ENCODE results near the gene RTKN. TPM values are rescaled to one million over a fixed set of nuclear protein-coding genes. Genes with fewer than 3 reads are reported as not detected.

The RTKN gene
- total RNA-seq, 1 donor from 2014 or later, result 20.4 TPM

GRCh38 chr2:74482801-74483674 is 41.3 kb upstream of the RTKN start, which contains the start of the genes CCDC142 and TTC31:
Gene CCDC142 (minus strand): TSS chr2:74482998. CDS start chr2:74482837, 161 bp downstream.
Gene TTC31 (plus strand): TSS chr2:74483081. CDS start chr2:74483096, 15 bp downstream.
- H3K36me3 Mint-ChIP-seq (ENCODE audit: low read depth), result peaks cover 8% of the 10 kb centered on the region
- H3K9me3 Mint-ChIP-seq (ENCODE audit: low read depth), result no peaks in the 10 kb centered on the region
- peak within 1 kb of the TSS; percentile 95 for H3K4me3 Mint-ChIP-seq (ENCODE audit: unreplicated experiment)
- DNase-seq (ENCODE audit: low spot score), result no peak
- H3K27ac Mint-ChIP-seq (ENCODE audit: unreplicated experiment), result peak within 1 kb of the TSS; percentile 98
- peaks cover 28% of the 10 kb centered on the region for H3K4me1 Mint-ChIP-seq (ENCODE audit: low read depth)
- TF ChIP-seq CTCF (IDR thresholded peaks at IDR 0.05), result peak; percentile 98
- no peaks in the 10 kb centered on the region for H3K27me3 Mint-ChIP-seq (ENCODE audit: low read depth)

- no peak for TF ChIP-seq CTCF (IDR thresholded peaks at IDR 0.05)
- Mint-ChIP-seq H3K36me3 (ENCODE audit: low read depth) (peaks cover 11% of the 10 kb centered on the region), H3K4me3 (ENCODE audit: unreplicated experiment) (peak overlapping the region; percentile 95), H3K27me3 (ENCODE audit: low read depth) (no peaks in the 10 kb centered on the region), H3K27ac (ENCODE audit: unreplicated experiment) (peak overlapping the region; percentile 85), H3K4me1 (ENCODE audit: low read depth) (peaks cover 28% of the 10 kb centered on the region), H3K9me3 (ENCODE audit: low read depth) (no peaks in the 10 kb centered on the region)
- no peak for DNase-seq (ENCODE audit: low spot score)
These were observed 40.4 kb upstream of the RTKN start for GRCh38 chr2:74481961-74482800.

GRCh38 chr2:74481431-74481830 is 39.7 kb upstream of the RTKN start:
- peaks cover 9% of the 10 kb centered on the region for H3K36me3 Mint-ChIP-seq (ENCODE audit: low read depth)
- DNase-seq (ENCODE audit: low spot score), result no peak
- H3K4me1 Mint-ChIP-seq (ENCODE audit: low read depth), result peaks cover 28% of the 10 kb centered on the region
- no peaks in the 10 kb centered on the region for H3K27me3 Mint-ChIP-seq (ENCODE audit: low read depth)
- peak overlapping the region; percentile 95 for H3K4me3 Mint-ChIP-seq (ENCODE audit: unreplicated experiment)
- no peak for TF ChIP-seq CTCF (IDR thresholded peaks at IDR 0.05)
- H3K9me3 Mint-ChIP-seq (ENCODE audit: low read depth), result no peaks in the 10 kb centered on the region
- no peak overlapping the region for H3K27ac Mint-ChIP-seq (ENCODE audit: unreplicated experiment)

GRCh38 chr2:74474899-74475298 is 33.2 kb upstream of the RTKN start:
- H3K36me3 Mint-ChIP-seq (ENCODE audit: low read depth), result peaks cover 15% of the 10 kb centered on the region

More at GRCh38 chr2:74474899-74475298, 33.2 kb upstream of the RTKN start:
- Mint-ChIP-seq H3K27ac (ENCODE audit: unreplicated experiment) (peak overlapping the region; percentile 55), H3K27me3 (ENCODE audit: low read depth) (no peaks in the 10 kb centered on the region), H3K4me1 (ENCODE audit: low read depth) (peaks cover 25% of the 10 kb centered on the region), H3K9me3 (ENCODE audit: low read depth) (no peaks in the 10 kb centered on the region), H3K4me3 (ENCODE audit: unreplicated experiment) (no peak overlapping the region)
- TF ChIP-seq CTCF (IDR thresholded peaks at IDR 0.05), result peak; percentile 57
- DNase-seq (ENCODE audit: low spot score), result no peak
